ENCODE data around the gene PTPN14.

Gene PTPN14

DNA sequence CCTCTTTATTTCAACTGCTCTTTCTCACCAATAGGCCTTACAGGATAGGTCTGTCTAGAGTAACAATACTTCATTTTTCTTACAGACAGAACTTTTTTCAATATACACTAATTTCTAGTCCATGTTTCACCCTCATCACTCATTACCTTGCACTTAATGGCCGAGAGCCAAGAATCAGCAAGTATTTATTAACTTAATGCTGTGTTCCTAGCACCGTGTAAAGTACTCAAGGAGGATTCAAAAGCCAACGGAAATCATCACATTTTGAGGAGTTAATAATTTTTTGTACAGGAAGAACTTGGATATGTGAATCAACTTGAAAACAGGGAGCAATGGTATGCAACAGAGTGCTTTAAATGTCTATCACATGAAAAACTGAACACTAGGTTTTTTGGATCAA lies 102.0 kb downstream of the PTPN14 start:
- DNase-seq, result no peak

DNA sequence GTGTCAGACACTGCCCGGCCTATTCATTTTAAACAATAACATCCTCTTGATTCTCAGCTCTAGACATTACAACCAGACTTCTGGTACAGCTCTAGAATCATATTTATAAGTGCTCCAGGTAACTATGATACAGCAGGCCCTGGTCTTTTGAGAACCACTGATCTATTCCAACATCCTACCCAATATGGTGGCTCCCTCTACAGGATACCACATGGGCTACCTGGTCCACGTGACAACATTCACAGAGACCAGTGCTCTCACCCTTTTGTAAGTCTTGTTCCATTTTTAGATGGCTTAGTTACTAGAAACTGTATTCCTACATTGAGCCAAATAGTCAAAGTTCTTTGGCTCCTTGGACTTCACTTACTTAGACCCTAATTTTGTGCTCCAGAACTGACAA lies 102.9 kb downstream of the PTPN14 start:
- no peak for DNase-seq

DNA sequence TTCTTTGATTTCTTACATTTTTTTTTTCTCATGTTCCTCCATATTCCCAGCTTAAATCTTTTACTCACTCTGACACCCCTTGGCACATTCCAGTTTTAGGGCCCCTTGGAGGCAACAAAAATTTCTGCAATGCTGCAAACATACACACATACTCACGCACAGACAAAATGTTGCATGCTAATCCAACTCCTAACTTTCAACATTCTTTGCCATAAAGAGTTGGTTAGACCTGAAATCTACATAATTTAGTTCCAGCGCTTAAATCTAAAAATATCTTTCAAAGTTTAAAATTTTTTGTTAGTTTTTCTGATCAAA lies 103.9 kb downstream of the PTPN14 start:
- no peak for DNase-seq

DNA sequence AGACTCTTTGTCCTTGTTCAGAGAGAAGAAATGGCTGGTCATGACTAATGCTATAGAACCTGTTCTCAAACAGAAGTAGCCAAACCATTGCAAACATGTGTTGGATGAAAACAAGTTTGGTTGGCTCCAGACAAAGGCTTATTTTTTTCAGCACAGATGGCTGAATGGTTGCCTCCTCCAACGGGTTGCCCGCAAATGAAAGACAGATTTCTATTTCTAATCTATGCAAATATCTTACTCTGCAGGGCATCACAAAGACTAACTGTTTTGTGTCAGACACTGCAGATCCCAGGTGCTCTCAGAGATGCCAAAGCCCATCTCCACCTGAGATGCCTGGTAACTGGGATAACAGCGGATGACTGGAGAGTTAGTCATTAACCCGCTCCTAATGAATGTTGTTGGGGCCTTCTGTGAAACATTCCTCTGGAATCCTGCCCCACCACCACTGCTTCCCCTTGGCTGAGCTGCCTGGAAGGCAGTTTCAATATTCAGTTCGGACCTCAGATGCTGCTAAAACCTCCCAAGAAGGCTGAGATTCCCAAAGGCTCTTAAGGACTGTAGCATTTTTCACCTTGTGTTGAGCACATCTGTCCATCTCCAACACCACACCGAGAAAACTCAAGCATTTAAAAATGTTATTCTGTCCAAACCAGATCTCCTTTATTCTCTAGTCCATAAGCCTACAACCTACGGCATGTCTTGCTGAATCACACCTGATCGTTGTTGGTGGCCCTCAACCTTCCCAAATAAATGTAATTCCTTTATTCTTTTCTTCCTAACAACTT lies 104.4 kb downstream of the PTPN14 start:
- DNase-seq, result peak; percentile 57

DNA sequence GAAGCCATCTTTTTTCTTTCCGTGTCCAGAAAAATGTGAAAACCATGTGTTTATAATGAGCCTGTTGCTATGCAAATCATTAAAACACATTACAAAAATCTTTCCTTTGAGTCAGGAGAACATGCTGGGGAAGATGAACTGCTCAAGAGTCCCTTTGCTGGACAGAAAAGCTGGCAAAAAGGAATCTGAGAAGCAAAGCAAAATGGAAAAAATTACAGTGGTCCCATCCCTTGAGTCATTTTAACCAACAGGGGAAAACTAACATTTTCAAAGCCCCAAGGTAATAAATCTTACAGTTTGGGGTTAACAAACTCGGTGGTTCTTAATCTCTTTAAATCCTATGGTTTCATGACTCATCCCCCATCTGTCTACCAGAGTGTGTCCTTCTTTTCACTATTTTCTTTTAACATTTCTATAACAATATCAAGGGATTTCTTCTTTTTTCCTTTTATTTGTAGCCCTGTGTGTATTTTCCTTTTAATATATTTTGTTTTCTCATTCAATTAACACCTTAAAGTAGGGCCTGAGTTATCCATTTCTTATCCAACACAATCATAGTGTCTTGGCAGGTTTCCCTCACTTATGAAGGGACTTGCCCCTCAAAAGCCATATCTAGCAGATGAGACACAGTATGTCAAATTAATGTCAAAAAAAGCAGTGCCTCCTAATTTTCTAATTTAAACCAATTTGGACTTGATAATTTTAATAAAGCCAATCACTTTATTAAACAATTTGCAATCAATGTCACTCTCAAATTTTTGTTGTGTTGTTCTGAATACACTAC lies 105.4 kb downstream of the PTPN14 start:
- no peak for DNase-seq

DNA sequence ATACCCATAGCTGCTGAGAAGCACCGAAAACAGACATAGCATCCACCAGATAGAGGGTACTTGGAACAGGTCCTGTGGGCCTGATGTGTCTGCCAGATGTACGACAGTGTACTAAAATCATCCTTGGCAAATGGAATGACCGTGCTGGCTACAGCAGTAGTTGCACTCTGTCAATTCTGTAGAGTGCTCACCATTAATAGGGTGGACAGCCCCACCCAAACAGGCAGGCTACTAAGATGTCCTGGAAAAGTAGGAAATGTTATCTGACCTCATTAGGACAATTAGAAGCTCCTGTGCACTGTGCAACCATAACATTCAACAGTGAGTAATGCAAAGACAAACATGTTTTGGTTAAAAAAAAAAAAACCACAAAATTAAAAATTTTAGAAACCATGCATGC lies 106.2 kb downstream of the PTPN14 start:
- no peak for DNase-seq

DNA sequence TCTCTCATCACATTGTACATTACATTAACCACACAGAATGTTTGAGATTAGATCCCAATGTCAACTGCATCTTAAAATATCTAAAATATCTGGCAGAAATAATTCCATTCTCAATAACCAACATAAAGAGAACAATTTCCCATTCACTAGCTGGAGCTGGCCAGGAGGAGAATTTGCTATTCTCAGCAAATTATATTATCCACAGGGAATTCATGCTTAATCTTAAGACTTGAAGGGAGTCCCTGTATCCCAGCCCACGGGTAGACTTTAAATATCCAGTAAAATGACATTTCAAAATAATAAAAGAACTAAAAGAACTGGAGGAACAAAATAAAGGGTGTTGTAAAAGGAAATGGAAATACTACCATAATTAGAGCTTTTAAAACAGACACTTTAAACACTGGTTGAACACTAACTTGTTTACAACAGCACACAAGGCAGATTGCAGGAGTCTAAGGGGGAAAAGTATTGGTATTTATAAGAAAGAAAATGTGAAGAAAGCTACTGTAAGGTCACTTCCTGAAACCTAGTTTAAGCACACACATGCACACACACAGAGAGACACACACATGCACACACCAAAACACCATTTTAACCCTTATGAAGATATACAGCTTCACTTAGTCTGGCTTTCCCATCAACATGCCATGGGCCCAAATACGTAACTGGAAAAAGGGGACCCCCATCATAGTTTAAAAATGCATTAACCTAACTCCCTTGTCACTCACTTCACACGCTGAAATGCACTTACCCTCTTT lies 107.0 kb downstream of the PTPN14 start:
- no peak for DNase-seq

DNA sequence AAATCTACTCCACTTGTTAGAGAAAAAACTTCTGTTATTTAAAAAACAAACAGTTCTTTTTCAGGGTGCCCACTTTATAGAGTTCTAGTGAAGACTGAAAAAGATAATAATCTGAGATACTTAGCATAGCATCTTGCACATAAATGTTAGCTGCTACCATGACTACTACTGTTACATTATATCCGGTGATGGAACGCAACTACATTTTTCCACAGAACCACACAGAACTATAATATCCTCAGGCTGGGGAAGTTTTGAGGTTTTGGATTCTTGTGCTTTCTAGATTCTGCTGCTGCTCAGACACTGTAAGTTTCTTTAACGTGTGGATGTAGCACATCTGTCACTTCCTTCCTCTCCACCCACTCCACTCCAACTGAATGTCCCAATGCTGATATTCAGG lies 110.3 kb downstream of the PTPN14 start:
- no peak for DNase-seq

DNA sequence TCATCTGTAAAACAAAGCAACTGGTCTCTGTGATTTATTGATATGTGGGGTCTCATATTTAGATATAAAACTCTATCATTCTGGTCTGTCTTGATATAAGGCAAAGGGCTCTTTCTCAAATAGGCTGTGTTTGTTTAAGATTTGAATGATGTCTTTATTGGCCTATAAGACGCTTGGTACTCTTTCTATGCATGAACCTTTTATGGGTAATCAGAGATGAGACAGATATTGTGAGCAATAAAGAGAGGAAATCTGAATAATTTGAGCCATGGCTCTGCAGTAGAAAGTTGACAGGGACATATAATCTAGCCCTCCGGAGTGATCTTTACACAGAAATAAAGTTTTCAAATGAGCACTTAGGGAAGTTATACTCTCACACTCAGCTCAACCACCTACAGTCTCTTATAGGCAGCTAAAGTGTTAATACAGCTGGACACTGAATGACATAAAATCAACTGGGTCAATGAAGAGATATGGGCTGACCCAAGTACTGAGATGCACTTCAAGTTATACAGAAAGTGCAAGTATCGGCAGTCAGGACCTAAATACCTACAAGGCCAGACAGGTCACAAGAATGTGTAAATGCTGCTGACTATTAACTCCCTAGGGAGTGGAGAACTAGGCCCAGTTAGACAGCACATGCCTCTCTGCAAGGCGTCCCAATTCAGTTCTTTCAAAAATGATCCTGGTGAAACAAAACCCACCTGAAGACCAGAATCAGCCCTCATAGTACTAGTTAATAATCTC lies 111.0 kb downstream of the PTPN14 start:
- no peak for DNase-seq

DNA sequence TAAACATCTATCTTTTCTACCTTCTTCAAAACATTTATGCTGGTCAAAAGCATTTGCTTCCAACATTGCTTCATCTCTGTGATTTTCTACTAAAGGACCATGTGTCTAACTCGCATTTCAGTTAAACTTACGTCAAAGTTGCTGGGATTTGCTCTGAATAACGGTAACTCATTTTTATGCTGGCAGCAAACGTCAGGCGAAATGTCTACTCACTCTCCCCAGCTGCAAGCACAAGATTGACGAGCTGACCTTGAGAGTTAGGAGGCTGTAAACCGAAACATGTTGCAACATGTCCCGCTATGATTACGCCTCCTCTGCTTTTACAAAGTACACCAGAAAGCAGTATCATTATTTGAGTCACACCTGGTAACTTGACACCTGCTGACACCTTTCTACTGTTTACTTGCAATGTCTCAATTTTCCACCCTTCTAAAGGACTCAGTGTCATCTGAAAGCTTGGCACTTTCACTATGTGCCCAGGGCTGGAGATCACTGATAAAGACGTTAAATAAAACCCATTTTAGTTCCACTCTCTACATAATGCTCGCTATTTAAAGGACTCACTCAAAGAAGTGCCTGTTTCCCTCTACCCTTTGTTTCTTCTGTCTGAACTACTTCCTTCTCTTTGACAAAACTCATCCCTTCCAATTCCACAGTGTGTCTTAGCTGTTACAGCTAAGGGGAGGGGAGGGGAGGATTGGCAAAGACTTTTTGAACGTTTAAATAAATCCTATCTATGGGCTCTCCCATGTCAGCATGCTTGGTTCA lies 111.9 kb downstream of the PTPN14 start:
- no peak for DNase-seq

DNA sequence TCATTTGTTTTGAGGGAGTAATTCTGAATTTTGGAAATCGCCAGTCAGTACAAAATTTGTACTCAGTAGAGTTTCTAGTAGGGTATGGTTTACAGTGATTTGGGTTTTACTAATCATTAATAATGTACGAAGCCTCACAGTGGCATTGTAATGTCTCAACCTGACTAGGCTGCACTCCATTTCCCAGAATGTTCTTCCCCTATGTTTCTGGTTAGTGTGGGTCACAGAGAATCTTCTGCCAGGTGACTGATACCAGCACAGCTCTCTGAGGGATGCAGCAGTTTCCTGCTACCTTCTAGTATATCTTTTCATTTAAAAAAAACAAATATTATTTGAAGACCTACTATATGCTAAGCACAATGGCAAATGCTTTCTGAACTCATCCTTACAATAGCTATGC lies 112.9 kb downstream of the PTPN14 start:
- DNase-seq, result no peak

DNA sequence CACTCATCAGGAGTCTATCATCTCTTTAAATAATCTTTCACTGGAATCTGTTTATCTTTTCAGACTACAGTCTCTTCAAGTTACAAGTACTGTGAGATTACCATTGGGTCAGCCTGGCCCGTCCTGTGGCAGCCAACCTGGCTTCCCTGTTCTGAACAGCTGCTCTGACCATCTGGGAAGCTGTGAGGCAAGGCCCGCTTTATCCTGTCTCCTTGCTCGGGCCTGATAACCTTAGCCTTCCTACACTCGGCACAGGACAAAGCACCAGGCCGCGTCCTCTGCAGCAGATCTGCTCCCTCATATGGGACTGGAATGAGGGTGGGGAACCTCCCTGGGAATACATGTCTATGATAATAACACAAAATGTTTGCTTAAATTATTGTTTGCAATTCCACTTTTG lies 113.3 kb downstream of the PTPN14 start:
- no peak for DNase-seq

DNA sequence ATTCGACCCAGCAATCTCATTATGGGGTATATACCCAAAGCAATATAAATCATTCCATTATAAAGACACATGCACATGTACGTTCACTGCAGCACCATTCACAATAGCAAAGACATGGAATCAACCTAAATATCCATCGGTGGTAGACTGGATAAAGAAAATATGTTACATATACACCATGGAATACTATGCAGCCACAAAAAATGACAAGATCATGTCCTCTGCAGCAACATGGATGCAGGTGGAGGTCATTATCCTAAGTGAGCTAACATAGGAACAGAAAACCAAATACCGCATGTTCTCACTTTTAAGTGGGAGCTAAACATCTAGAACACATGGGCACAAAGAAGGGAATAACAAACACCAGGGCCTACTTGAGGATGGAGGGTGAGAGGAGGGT lies 115.5 kb downstream of the PTPN14 start:
- DNase-seq, result no peak

DNA sequence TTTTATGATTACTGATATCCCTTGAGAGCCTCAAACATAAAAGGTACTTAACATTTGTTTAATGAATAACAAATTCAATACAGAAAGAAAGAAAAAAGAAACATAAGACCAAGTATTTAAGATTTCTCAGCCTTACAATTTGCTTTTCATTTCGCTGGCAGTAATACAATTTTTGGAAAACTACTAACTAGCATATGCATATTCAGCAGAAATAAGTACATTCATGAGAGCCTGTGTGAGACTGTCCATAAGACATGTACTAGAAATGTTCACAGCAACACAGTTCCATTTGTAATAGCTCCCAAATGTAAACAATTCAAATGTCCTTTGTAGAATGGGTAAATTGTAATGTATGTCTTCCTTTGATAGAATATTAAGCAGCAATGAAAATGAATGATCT lies 119.2 kb downstream of the PTPN14 start:
- DNase-seq, result no peak

DNA sequence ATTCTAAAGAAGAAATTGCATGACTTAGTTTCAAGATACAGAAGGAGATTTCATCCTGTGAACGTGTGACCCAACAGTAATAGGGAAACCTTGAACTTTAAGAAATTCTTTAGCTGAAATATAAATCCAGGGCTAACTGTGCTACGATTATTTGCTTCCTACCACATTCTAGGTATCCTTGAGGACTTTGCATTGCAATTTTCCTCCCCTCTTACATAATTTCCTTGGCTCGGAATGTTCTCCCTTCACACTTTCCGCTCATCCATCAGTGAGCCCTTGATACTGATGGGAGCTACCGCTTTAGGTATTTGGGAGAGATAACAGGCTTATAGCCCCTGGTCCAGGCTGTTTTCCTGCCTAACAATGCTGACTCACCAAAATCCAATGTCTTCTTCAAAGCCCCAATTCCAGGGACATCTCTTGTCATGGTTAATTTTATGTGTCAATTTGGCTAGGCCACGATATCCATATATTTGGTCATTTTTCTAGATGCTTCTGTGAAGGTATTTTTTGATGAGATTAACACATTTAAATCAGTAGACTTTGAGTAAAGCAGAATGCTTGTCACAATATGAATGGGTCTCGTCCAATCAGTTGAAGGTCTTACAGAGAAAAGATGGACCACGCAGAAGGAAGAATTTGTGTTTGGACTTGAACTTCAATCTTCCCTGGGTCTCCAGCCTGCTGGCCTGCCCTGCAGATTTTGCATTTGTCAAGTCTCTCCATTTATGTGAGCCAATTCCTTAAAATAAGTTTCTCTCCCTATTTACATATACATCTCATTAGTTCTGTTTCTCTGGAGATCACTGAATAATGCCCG lies 121.2 kb downstream of the PTPN14 start:
- DNase-seq, result no peak

DNA sequence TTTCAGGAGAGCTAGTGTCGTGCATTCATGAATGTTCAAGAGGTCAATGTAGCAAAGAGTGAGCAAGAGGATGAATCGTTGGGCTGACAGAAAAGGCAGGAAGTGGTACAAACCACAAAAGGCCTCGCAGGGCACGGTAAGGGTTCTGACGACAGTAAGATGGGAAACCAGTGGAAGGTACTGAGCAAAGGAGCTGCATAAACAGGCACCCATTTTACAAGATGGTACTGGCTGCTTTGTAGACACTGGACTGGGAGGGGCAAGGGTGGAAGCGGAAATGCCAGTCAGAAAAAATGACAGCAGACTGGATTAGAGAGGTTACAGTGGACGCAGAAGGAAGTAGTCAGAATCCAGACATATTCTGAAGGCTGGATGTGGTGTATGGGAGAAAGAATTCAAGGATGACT lies 123.5 kb downstream of the PTPN14 start:
- DNase-seq, result no peak

DNA sequence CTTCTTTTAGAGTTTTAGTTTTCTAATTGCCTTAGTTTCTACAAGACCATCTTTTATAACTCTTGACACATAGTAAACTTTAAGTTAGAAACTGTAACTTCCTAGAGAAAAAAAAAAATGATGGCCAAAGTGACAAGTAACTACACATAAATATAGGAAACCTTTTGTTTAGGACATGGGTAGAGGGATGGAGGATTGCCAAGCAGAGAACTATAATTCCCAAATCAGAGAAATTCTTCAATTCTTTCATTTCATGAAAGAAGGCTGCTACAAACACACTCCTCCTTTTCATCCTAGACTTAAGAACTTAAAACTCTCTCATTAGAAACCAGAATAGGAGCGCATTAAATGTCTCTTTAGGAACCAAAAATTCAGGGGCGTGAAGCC lies 125.0 kb downstream of the PTPN14 start:
- DNase-seq, result no peak

DNA sequence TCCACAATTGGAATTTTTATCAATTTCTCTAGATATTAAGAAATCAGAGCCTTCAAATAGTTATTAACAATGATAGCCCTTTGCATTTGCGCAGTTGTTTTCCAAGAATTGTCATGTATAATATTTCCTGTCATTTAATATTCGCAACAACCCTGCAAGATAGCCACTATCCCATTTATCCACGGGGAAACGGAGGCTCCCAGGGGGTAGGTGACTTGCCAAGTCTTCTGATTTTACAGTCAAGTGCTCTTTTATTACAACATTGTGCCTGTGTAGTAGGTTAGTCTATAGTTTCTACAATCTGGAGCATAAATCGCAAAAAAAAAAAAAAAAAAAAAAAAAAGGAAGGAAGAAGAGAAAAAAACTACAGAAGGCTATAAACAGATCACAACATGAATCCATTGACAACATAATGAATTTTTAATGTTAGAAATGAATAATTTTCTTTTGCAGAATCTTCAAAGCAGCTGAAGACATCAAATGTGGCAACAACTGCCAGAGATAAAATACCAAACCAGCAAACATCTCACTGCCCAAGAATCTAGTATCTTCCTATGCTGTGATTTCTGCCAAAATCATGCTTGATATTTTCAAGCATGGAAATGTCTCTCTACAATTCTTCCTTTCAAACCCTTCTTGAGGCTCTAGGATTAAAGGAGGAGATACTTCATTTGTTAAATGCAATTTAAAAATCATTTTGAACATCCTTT lies 125.5 kb downstream of the PTPN14 start:
- DNase-seq, result no peak

DNA sequence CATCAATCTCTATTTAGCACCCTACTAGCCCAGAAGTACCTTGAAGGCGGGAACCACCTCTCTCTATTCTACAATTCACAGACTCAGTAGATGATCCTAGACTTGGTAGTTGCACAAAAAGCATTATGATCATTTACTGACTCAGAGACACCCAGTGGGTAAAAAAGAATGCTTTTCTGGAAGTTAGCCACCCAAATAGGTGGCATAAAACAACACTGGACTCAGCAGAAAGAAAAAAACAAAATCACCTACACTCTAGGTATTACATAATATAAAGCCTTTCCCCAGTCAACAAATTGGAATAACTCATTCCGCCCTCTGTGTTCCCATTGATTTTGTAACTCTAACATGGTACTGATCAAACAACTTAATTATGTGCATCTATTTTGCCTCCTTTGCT lies 126.3 kb downstream of the PTPN14 start:
- no peak for DNase-seq

DNA sequence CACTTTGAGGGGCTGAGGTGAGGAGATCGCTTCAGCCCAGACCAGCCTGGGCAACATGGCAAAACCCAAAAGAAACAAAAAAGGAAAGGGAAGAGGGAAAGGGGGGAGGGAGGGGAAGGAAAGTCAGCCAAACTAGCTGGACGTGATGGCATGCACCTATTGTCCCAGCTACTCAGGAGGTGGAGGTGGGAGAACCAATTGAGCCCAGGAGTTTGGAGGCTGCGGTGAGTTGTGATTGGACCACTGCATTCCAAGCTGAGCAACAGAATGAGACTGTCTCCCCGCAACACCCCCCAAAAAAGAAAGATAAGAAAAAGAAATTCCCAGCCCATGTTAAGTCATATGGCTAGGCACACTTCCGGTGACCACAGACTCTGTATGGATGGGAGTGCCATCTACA lies 128.4 kb downstream of the PTPN14 start:
- no peak for DNase-seq

DNA sequence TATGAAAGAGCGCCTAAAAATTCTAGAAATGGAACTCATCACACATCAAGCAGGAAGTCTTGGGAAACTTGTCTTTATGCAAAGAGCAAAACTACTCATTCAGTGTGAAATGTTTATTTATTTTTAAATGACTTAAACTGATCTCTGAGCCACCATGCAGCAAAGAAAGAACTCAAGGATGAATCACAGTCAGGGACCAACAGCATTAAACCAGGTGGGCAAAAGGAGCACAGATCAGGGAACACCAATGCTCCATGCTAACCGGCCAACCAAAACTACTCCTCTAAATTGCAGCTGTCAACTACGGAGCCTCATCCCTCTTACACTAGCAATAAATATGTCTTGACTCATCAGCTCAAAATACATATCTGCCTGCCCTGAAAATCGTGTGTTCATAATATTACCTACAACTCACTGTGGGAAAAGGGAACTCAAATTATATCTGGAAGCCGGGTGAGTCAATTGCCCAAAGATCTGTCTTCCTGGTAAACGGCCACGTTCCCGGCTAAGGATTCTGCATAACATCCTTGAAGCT lies 129.2 kb downstream of the PTPN14 start:
- no peak for DNase-seq

Measured in midbrain (tissue), 1 donor.